ENCODE results near the gene MORC2.

Gene MORC2

DNA sequence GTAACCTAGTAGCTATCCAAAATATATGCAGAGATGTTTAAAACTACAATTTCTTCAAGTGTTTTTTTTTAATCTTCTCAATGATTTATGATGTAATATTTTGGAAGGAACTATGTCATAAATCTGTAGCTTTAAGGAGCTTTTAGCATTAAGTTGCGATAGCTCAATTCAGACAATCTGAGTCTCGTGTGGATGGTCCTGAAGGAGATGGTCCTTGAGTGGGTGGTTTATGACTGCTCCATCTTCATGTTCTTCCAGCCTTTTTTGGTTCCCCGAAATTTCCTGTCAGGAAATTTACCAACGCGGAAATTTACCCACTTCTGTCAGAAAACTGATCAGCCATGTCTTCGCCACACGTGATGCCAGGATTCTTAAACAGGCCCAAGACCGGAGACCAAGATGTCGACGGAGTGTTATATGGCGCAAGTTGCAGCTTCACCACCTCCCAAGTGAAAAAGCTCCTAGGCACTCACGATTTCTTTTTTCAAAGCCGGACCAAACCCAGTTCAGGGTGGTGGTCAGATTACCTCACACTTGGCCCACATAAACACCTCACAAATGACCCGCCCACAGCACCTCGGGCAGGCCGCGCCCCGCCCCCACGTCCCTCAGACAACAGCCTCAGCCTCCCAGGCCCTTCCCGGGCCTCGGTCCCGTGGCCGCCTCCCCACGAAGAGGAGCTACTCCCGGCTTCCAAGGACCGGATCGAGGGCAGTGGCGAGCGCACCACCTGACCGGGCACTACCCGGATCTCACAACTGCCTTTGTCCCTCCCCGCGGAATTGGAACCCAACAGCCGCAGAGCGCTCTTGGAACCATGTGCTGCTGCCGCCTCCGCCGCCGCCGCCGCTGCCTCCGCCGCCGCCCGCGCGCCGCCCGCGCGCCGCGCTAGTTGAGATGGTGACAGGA lies at the start of gene MORC2:
MORC2 (minus strand) TSS at position 760 of the 909 bp plus-strand sequence. CDS start 885 bp downstream, outside the sequence.
- peak; percentile 69 for DNase-seq (ENCODE audit: low spot score)

DNA sequence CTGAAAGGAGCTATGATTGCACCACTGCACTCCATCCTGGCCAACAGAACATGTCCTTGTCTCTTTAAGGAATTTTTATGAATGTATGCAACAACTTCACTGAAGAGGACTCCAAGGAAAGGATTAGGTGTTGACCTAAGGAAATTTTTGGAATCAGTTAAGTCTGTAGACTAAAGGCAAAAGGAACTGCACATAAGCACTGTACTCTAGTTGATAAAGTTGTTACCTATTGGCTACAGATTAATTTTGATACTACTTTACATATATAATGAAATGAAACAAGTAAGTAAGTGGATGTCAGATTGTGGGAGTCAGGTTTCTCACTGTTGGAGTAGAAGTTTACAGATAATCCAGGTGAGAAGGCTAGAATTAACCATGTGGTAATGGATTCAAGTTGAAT lies 37.0 kb upstream of the MORC2 start:
- DNase-seq (ENCODE audit: low spot score): no peak

DNA sequence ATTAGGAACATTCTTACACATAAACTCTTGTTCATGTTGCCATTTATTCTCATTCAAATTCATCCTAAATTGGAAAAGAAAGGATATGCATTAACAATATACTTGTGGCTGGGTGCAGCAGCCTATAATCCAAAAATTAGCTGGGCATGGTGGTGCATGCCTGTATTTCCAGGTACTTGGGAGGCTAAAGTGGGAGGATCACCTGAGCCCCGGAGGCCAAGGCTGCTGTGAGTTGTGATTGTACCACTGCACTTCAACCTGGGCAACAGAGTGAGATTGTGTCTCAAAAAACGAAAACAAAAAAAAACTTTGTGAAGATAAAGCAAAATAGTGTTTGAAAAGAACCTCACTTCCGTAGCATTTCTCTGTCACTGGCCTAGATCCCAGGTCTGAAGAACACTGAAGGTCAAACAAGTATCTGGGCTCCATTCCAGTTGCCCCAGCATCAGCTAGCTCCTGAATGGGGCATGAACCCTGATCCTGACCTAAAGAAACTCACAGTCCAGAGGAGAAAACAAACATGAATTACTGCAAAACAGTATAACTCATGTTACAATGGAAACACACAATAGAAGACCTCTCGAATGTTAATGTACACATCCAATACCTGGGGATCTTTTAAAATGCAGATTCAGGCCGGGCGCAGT lies 32.7 kb upstream of the MORC2 start:
- no peak for DNase-seq (ENCODE audit: low spot score)

DNA sequence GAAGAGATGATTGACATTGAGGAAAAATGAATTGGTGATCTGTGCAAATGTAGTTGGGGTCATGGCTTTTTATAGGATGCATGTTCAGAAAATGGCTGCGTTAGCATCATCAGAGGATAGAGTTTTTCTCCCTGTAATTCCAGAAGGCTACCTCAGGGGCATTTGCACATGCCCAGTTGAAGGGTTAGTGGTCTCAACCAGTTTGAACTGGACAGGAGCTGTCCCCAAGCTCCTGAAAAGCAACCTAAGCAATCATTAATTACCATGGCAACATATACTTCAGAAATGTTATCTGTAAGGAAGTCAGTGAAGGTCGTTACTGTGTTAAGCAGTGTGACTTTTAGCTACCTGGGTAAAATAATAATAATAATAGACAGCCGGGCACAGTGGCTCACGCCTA lies 29.8 kb upstream of the MORC2 start:
- no peak for DNase-seq (ENCODE audit: low spot score)

DNA sequence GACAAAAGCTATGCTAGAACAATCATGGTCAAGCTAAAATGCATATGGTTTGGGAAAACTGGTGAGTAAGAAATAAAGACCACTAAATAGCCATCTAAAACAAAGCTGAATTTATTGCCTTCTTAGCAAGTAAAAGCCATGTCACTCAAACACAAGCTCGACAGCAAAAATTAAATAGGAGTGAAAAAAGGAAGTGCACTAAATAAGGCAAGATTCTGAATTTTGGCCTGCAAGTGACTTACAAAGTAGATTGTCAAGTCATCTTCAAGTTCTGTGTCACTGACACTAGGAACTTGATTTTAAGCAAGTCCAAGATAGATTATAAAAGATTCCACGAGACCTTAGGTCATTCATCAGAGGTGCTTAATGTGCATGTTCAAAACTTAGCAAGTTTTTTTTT lies 27.9 kb upstream of the MORC2 start:
- no peak for DNase-seq (ENCODE audit: low spot score)

DNA sequence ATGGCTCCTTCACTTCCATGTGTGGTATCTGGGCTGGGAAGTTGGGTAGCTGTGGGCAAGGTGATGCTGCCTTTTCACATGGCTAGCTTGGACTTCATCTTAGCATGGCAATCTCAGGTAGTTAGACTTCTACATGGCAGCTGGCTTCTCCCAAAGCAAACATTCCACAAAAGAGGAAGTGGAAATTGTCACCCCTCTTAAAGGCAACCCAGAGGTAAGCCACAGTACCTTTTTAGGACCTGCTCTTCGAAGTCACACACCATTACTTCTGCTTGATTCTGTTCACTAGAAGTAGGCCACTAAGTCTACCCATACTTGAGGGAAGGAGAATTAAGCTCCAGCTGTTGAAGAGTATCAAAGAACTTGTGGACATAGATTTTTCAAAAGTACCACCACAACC lies 26.4 kb upstream of the MORC2 start:
- DNase-seq (ENCODE audit: low spot score): no peak

DNA sequence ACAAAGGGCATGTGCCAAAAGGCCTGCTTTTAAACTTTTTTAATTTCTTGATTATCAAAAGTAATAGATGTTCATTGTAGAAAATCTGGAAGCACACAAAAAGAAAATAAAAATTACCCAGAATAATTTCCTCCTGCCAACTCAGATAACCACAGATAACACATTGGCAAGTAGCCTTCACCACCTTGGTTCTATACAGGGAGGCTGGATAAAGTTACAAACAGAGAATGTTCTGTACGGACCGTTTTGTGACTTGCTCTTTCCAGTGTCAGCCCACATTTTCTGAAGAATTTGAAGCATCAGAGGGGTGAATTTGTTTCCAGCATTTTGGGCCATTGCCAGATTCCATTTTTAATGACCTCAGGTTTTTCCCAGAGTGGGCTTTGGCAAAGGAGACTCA lies 24.0 kb upstream of the MORC2 start:
- DNase-seq (ENCODE audit: low spot score): no peak

DNA sequence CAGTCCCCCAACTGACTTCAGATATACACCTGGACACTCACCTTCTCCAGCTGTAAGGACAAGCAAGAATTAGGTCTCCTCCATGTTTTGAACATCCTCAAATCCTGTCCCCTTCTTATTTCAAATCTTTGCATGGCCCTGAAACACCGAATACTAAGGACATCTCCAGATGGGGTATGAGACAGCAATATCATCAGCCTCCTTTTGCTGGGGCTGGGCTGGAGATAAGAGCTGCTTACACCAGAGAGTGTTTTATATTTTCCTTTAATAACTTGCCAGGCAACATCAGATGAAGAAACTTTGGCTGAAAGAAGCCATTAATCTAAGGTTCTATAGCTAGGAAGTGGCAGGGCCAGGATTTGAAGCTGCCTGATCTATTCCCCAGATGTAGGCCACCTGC lies 22.1 kb upstream of the MORC2 start:
- no peak for DNase-seq (ENCODE audit: low spot score)

DNA sequence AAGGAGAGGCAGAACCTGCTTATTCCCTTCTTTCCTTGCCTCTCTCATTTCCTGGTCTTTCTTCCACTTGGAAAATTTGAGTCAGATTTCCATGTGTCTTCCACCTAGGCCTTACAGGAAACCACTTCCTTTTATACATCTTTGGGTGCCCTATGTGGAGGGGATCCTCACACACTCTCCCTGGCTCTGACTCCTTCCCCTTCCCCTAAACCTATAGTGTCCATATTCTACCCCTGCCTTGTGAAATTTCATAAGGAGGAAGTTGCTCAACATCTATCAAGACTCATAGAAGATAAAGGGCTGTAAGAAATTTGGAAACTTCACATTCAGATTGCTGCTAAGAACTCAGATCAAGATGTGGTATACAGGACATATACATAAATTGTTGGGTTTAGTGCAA lies 20.9 kb upstream of the MORC2 start:
- no peak for DNase-seq (ENCODE audit: low spot score)

DNA sequence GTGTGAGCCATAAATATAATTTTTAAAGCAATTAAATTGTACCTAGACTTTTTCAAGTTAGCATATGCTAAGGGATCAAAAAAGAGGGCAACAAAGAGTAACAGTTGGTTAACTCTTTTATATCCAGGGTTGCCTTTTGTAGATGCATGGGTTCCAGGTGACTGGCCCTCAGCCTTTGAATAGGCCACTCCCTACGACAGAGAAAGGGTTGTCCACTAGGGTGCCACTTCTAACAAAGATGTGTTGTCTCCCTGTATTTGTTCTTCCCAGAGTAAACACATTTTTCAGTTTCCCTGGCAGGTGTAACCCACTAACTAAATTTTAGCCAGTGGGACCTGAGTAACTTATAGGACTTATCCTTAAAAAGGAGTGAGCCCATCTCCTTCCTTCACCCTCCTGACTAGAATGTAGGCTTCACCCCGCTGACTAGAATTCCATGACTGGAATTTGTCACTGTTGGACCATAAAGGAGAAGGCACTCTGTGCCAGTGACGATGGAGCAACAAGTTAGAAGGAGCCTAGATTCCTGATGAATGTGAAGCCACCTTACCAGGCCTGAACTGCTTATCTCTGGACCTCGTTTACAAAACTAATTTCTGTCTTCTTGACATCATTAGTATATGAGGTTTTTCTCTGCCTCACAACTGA lies 17.1 kb upstream of the MORC2 start:
- DNase-seq (ENCODE audit: low spot score): no peak

DNA sequence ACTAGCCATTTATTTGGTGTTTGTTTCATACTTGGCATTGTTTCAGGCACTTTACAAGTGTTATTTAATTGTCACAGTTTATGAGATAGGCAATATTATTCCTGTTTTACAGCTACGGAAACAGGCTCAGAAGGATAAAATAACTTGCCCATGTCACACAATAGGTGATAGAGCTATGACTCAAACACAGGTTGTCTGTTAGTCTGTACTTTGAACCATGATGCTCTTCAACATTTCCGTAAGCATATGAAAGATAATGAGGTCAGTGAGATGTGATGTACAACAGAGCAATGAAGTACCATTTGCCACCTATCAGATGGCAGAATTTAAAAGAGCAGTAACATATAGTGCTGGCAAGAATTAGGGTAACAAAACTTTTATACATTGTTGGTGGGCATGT lies 15.7 kb upstream of the MORC2 start:
- no peak for DNase-seq (ENCODE audit: low spot score)

DNA sequence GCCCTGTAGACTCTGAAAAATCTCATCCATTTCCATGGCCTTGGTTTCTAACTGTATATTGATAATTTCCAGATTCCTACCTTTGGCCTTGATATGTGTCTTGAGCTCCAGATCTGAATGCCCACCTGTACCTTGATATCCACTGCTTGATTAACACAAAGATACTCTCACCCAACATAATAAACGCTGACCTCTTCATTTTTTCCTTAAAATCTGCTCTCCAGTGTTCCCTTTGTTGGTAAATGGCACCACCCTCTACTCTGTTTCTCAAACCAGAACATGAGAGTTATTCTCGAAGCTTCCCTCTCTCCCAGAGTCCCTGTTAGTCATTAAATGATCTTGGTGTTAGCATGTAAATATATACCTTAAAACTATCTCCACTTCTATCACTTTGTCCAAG lies 13.9 kb upstream of the MORC2 start:
- DNase-seq (ENCODE audit: low spot score): no peak

DNA sequence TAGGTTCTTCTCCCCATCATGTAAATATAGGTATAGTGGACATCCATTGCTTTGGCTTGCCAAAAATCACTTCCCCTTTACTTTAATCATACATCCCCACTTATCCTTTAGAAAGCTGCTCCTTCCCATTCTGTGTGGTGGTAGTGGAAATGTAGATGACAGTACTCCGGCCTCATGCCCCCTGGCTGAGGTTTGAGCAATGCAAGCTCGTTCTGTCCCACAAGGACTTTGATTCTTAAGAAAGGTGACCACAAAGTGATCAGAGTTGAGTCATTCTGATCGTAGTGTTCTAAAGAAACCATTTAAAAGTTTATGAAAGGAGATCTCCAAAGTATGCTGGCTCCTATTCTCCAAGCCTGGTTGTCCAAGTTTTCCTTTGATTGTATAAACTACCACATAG lies 11.4 kb upstream of the MORC2 start:
- no peak for DNase-seq (ENCODE audit: low spot score)

DNA sequence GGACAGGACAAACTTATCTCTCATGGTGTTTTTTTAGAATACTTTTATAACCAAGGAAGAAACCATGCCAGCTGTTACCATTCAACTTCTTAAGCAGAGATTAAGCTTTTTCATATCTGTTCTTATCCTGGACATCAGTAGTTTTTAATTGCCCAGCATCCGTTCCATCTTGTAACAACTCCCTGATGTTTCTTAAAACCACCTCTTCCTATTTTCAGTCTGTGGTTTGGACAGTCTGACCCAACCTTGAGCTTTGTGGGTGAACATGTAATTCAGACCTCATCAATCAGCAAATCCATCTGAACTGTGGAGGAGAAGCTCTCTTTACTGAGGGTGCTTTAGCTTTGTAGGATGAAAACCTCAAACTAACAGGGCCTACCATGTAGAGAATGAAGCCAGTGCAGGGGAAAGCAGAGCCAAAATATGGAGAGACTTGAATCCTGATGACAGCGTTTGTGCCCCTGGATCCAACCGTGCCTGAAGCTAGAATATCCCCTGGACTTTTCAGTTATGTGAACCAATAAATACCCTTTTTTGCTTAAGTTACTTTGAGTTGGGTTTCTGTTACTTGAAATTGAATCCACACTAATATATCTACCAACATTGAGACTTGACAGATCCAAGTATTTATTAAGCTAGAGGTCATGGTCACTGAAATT lies 9.9 kb upstream of the MORC2 start:
- DNase-seq (ENCODE audit: low spot score): no peak

DNA sequence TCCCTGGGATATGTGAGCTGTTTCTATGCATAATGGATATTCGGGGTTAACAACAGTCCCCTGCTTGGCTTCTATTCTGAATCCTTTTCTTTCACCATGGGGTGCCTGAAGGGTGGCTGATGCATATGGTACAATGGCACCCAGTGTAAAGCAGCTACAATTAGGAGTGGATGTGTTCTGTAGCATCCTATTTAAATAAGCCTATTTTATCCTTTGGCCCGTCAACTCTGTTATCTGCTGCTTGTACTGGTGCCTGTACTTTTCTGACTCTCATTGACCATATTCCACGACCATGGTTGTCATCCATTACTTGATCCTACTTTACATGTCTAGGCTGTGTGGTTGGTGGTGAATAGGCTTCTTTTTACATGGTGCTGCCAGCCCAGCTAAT lies 1.8 kb upstream of the MORC2 start:
- DNase-seq (ENCODE audit: low spot score): no peak

DNA sequence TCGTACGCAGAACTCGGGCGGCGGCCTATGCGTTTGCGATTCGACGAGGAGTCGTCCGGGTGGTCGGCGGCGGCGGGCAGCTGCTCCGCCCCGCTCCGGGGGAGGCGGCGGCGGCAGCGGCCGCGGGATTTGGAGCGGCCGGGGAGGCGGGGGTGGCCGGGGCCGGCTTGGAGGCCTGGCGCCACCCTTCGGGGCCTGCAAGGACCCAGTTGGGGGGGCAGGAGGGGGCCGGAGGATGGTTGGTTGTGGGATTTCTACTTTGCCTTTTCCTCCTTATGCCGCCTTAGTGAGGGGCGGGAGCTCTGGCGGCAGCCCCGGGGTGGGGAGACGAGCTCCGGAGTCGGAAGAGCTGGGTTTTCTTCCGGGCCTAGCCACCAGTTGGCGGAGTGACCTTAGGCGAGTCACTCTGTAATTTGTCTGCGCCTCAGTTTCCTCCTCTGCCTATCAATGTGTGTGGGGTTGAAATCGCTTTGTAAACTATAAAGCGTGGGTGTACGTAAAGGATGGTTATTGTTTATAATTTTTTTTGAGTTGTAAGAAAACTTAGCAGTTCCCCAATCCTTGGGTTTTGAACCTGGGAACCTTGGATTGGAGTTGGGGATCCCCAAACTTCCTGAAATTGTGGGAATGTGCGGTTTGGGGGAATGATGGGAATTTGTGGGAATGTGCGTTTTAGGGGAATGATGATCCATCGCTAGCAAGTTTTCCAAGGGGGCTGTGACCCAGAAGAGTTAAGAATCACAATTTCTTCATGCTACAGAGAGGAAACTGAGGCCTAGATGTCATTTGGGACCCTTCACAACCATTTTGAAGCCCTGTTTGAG lies 1.2 kb upstream of the MORC2 start:
- DNase-seq (ENCODE audit: low spot score): peak; percentile 43

DNA sequence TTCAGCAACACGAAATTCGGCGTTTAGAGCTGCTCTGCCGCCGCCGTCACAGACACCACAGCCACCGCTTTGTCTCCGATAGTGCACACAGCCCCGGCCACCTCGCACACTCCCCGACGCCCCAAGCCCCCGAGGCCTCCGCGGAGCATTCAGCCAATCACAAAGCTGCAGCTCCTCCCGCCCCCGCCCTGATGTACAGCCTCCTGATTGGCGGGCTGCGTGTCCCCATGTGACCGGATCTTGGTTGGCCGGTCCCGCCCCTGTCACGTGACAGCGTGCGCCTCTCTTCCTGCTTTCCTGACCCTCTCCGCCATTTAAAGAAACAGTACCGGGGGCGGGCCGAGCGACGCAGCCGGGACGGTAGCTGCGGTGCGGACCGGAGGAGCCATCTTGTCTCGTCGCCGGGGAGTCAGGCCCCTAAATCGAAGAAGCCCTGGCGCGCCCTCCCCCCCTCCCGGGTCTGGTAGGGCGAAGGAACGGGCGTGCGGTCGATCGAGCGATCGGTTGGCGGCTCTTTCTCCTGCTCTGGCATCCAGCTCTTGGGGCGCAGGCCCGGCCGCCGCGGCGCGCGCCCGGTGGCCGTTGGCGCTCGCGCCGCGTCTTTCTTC lies 454 bp upstream of the MORC2 start, which contains the start of gene TUG1:
TUG1 (plus strand) TSS at position 342 of the 608 bp plus-strand sequence.
- peak; percentile 98 for DNase-seq (ENCODE audit: low spot score)

DNA sequence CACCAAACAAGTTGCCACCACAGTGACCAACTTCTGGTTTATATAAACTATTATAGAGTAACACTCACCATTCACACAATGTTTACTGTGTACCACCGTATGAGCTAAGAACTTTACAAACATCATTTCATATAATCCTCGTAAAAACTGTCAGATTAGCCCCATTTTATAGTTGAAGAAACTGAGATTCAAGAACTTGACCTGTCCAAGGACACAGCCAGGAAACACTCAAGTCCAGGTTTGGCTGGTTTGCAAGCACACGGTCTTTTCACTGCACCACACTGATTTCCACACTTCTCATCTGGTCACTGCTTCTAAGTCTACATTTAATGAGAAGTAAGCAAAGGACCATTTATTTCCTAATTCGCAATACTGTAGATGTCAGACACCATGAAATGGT lies 3.7 kb downstream of the MORC2 start:
- DNase-seq (ENCODE audit: low spot score): no peak

DNA sequence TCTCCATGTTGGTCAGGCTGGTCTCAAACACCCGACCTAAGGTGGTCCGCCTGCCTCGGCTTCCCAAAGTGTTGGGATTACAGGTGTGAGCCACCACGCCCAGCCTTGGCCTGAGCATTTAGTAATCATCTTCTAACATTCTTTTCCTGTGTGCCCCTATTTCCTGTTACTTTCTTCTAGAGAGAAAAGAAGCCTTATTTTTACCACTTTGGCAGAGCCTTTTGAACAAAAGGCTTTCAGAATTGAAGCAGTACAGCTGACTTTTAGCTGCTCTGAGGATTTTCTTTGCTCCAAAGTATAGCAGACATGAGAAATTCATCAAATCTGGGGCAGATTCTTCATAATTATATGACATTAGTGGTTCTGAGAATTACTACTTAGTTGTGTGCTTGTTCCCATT lies 13.4 kb downstream of the MORC2 start:
- no peak for DNase-seq (ENCODE audit: low spot score)

DNA sequence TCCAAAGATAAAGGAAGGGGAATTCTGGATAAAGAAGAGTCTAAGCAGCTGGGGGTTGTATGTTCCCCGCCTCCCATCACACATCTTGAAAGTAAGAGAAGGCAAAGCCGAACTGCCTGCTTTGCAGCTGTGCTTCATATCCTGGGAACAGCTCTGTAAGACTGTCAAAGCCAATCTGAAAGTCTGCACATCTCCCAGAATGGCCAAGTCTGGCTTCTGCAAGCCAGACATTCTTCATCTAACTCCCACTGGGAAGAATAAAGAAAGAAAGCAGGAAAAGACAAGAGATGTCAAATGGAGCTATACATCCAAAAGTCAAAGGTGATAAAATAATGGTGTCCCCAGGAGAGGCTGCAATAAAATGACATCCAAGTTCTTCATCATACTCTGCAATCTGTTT lies 15.4 kb downstream of the MORC2 start:
- no peak for DNase-seq (ENCODE audit: low spot score)

Data from hematopoietic multipotent progenitor cell treated with erythropoietin and hydrocortisone succinate and interleukin-3 and kit ligand, for 15 days (in vitro differentiated cells).